T-helper 2 cell treated with Interferon-gamma antibody and Interleukin-4, amounts not matched to agents 5 μg/mL and 100 μg/mL, for 36 hours (primary cell): ENCODE measurements around the gene SRCIN1.

Source experiments
- DNase-seq: peaks from one replicate; pipeline ENCODE4 v3.0.0; 2021; ENCODE audit warnings: low spot score
- H3K27ac Mint-ChIP-seq: one replicate; pipeline ENCODE4 v1.8.0; 2021; ENCODE audit warnings: mild to moderate bottlenecking, mixed read lengths
- H3K27me3 Mint-ChIP-seq: one replicate; pipeline ENCODE4 v1.8.0; 2021; ENCODE audit warnings: low read depth, mixed read lengths
- H3K36me3 Mint-ChIP-seq: one replicate; pipeline ENCODE4 v1.8.0; 2021; ENCODE audit warnings: low read depth, mixed read lengths
- H3K4me1 Mint-ChIP-seq: one replicate; pipeline ENCODE4 v1.8.0; 2021; ENCODE audit warnings: low read depth, mixed read lengths
- H3K4me3 Mint-ChIP-seq: one replicate; pipeline ENCODE4 v1.8.0; 2022; ENCODE audit warnings: mild to moderate bottlenecking, moderate library complexity, mixed read lengths
- H3K9me3 Mint-ChIP-seq: one replicate; pipeline ENCODE4 v1.8.0; 2021; ENCODE audit warnings: mixed read lengths

The SRCIN1 gene

DNA sequence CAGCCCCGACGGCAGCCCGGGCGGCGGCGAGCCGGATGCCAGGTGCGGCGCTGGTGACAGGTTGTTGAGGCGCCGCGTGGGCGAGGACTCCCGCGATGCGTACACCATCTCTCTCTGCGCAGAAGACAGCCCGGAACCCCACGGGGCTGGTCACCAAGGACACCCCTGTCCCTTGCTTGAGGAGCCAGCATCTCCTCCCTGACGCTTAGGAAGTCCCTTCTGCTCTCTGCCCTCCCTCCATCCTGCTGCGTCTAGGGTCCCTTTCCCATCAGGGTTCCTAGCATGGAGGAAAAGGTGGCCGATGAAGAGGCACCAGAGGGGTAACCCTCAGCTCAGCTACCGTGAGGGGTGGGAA, 43.6 kb downstream of the SRCIN1 start:
- no peak for DNase-seq
- no peak overlapping the region for H3K27ac Mint-ChIP-seq
- H3K9me3 Mint-ChIP-seq: no peaks in the 10 kb centered on the region
- H3K4me3 Mint-ChIP-seq: no peak overlapping the region
- H3K4me1 Mint-ChIP-seq: peaks cover 14% of the 10 kb centered on the region
- H3K36me3 Mint-ChIP-seq: no peaks in the 10 kb centered on the region
- H3K27me3 Mint-ChIP-seq: peaks cover 71% of the 10 kb centered on the region

DNA sequence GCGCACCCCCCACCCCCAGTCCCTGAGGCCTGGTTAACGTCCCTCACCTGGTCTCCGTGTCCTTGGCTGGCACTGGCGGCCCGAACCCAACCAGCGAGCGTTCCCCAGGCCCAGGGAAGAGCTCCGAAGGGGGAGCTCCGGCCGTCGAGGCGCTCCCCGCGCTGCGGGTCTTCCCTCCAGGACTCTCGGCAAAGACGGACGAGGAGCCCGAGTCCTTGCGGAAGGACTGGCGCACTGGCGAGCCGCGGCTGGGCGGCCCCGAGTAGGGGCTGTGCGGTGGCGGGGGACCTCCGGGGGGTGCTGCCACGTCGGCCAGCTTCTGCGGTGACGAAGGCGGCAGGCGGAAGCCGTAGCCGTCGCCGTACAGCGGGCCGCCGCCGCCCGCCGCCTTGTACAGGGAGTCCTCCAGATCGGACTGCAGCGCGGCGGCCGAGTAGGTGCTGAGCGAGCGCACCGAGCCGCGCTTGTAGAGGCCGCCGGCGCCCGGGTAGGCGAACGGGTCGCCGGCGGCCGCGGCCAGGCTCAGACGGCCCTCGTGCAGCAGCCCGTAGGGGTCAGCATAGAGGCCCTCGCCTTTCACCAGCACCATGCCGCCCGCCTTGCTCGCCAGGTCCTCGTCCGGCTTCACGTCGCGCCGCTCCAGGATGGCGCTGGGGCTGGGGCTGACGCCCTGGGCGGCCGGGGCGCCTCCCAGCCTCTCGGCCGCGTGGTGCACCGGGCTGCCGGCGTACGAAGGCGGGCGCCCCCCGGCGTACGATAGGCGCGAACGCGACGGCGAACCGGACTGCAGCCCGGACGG, 44.1 kb downstream of the SRCIN1 start:
- H3K27me3 Mint-ChIP-seq: peaks cover 70% of the 10 kb centered on the region
- no peak overlapping the region for H3K4me3 Mint-ChIP-seq
- H3K36me3 Mint-ChIP-seq: no peaks in the 10 kb centered on the region
- no peaks in the 10 kb centered on the region for H3K9me3 Mint-ChIP-seq
- H3K4me1 Mint-ChIP-seq: peaks cover 14% of the 10 kb centered on the region
- H3K27ac Mint-ChIP-seq: no peak overlapping the region
- no peak for DNase-seq

- DNase-seq: no peak
- no peak overlapping the region for H3K27ac Mint-ChIP-seq
- H3K36me3 Mint-ChIP-seq: no peaks in the 10 kb centered on the region
- peaks cover 72% of the 10 kb centered on the region for H3K27me3 Mint-ChIP-seq
- H3K9me3 Mint-ChIP-seq: no peaks in the 10 kb centered on the region
- peaks cover 14% of the 10 kb centered on the region for H3K4me1 Mint-ChIP-seq
- H3K4me3 Mint-ChIP-seq: peak overlapping the region; percentile 31
Measured at GRCh38 chr17:38560503-38561318, 45.0 kb downstream of the SRCIN1 start.

DNA sequence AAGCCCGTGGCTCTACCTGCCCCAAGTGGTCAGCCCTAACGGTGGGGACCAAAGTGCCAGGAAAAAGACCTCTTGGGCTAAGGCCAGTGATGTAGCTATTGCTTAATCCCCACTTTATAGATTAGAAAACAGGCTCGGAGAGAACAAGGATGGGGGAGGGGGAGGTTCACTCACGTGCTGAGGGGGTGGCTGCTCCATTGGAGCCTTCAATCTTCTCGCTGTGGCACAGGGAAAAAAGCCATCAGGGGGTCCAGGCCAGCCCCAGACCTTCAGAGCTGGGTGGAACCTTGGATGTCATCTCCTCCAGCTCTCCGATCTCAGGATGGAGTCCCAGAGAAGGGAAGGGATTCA, 45.9 kb downstream of the SRCIN1 start:
- Mint-ChIP-seq H3K4me1 (peaks cover 14% of the 10 kb centered on the region), H3K4me3 (peak overlapping the region; percentile 15), H3K27ac (no peak overlapping the region), H3K36me3 (no peaks in the 10 kb centered on the region), H3K9me3 (no peaks in the 10 kb centered on the region), H3K27me3 (peaks cover 71% of the 10 kb centered on the region)
- no peak for DNase-seq

GRCh38 chr17:38559051-38559879, 46.5 kb downstream of the SRCIN1 start:
- DNase-seq: peak; percentile 88
- no peaks in the 10 kb centered on the region for H3K9me3 Mint-ChIP-seq
- H3K4me3 Mint-ChIP-seq: peak overlapping the region; percentile 89
- peaks cover 68% of the 10 kb centered on the region for H3K27me3 Mint-ChIP-seq
- H3K36me3 Mint-ChIP-seq: no peaks in the 10 kb centered on the region
- peak overlapping the region; percentile 16 for H3K27ac Mint-ChIP-seq
- peaks cover 12% of the 10 kb centered on the region for H3K4me1 Mint-ChIP-seq

GRCh38 chr17:38558728-38559050, 47.1 kb downstream of the SRCIN1 start:
- Mint-ChIP-seq H3K9me3 (no peaks in the 10 kb centered on the region), H3K27ac (peak overlapping the region; percentile 45), H3K36me3 (no peaks in the 10 kb centered on the region), H3K4me3 (peak overlapping the region; percentile 89), H3K4me1 (peaks cover 12% of the 10 kb centered on the region), H3K27me3 (peaks cover 63% of the 10 kb centered on the region)
- no peak for DNase-seq

GRCh38 chr17:38557836-38558727, 47.7 kb downstream of the SRCIN1 start:
- peak; percentile 90 for DNase-seq
- Mint-ChIP-seq H3K27ac (peak overlapping the region; percentile 45), H3K4me1 (peaks cover 12% of the 10 kb centered on the region), H3K36me3 (no peaks in the 10 kb centered on the region), H3K9me3 (no peaks in the 10 kb centered on the region), H3K4me3 (peak overlapping the region; percentile 89), H3K27me3 (peaks cover 57% of the 10 kb centered on the region)

DNA sequence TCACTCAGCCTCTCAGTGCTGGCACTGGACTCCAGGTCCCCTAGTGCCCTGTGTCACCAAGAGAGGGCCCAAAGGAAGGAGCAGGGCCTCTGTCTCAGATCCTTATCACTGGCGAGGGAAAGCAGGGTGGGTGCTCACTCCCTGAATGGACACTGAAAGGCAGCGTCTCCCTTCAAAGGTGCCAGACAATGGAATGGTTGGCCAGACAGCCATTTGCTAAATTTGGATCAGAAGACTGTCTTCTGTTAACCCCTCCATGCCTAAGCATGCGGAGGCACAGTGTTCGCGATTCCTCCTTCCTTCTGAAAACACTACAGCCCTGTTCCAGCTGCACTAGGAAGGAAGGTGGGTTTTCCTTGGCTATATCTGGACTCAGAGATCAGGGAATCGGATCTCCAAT, 48.4 kb downstream of the SRCIN1 start:
- Mint-ChIP-seq H3K27me3 (peaks cover 52% of the 10 kb centered on the region), H3K4me1 (peaks cover 12% of the 10 kb centered on the region), H3K9me3 (no peaks in the 10 kb centered on the region), H3K4me3 (no peak overlapping the region), H3K27ac (no peak overlapping the region), H3K36me3 (no peaks in the 10 kb centered on the region)
- DNase-seq: no peak

DNA sequence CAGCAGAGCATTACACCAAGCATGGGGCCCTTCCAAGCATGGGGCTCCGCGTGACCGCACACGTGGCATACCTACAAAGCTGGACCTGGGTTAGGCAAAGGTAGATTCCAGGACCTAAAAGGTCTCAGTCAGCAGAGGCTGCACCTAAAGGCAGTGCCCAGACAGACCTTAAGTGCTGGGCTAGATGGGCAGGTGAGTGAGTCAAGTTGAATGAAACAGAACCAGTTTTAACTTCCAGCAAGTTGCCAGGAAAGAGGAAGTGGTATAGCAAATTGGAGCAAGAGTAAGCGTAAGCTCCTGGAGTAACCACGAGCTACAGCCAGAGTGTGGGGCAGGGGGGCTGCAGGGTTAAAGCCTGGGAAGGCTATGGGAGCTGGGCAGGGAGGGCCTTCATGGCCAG, 49.5 kb downstream of the SRCIN1 start:
- DNase-seq: no peak
- Mint-ChIP-seq H3K4me3 (no peak overlapping the region), H3K27me3 (peaks cover 47% of the 10 kb centered on the region), H3K9me3 (no peaks in the 10 kb centered on the region), H3K4me1 (peaks cover 12% of the 10 kb centered on the region), H3K36me3 (no peaks in the 10 kb centered on the region), H3K27ac (no peak overlapping the region)

DNA sequence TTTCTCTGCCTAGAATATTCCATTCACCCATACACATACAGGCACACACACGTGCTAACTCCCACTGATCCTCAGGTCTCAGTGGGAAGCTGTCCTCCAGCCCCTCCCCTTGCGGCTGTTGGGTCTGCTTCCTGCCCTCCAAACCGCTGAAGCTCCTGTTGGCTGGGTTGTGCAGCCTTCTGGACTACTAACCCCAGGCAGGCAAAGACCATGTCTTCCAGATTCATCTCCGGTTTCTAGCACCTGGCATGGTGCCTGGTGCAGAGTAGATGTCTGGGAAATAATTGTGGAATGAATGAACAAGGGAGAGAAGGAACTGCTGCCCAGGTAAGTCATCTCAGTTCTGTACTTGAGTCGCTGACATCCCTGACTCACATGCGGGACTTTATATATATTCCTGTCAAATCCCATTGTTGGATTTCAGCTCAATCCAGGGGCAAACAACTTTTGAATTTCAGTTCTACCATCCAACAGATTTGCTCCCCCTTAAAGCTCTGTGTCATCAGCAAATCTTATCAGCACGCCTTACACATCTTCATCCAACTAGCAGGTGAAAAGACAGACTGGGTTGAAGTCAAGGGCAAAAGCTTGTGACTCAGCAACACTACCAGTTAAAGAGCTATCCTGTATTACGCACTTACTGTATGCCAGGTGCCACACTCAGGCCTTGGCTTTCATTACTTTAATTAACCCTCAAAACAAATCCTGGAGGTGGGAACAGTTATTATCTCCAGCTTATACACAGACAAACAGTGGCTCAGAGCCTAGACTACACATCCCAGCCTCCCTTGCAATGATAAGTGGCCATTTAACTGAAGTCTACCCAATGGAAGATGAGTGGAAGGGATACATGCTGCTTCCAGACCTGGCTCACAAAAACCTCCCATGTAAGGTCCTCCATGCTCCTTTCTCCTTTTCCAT, 51.1 kb downstream of the SRCIN1 start:
- H3K36me3 Mint-ChIP-seq: no peaks in the 10 kb centered on the region
- no peak overlapping the region for H3K27ac Mint-ChIP-seq
- DNase-seq: no peak
- peaks cover 10% of the 10 kb centered on the region for H3K4me1 Mint-ChIP-seq
- H3K9me3 Mint-ChIP-seq: no peaks in the 10 kb centered on the region
- no peak overlapping the region for H3K4me3 Mint-ChIP-seq
- H3K27me3 Mint-ChIP-seq: peaks cover 33% of the 10 kb centered on the region

DNA sequence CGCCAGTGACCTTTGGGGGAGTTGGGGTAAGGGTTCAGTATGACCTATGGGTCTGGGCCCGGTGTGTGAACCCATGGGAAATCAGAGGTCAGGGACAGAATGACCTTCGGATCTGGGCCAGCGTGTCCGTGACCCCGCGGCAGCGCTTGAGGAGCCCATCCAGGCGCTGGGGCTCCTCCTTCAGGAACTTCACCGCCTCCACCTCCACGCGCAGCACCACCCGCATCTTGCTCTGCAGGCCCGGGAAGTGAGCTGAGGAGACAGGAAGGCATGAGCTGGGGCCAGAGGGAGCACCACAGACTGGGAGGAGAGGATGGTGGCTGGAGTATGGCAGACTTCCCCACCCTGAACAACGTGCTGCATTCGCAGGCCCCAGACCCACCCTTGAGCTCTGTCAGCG, 53.4 kb downstream of the SRCIN1 start:
- no peaks in the 10 kb centered on the region for H3K9me3 Mint-ChIP-seq
- no peak for DNase-seq
- no peak overlapping the region for H3K27ac Mint-ChIP-seq
- H3K27me3 Mint-ChIP-seq: peaks cover 25% of the 10 kb centered on the region
- H3K4me1 Mint-ChIP-seq: no peaks in the 10 kb centered on the region
- H3K36me3 Mint-ChIP-seq: no peaks in the 10 kb centered on the region
- no peak overlapping the region for H3K4me3 Mint-ChIP-seq

- no peaks in the 10 kb centered on the region for H3K4me1 Mint-ChIP-seq
Measured at GRCh38 chr17:38551121-38551520, 54.6 kb downstream of the SRCIN1 start.

More at GRCh38 chr17:38551121-38551520, 54.6 kb downstream of the SRCIN1 start:
- no peak overlapping the region for H3K4me3 Mint-ChIP-seq
- no peak overlapping the region for H3K27ac Mint-ChIP-seq
- H3K36me3 Mint-ChIP-seq: no peaks in the 10 kb centered on the region
- peaks cover 15% of the 10 kb centered on the region for H3K27me3 Mint-ChIP-seq
- H3K9me3 Mint-ChIP-seq: no peaks in the 10 kb centered on the region
- no peak for DNase-seq
